SU-DHL-6 (cell line): Measurements from ENCODE around the gene SSC5D.

Experiments
- EZH2phosphoT487 ChIP-seq: fragments of 200-600 bp; sonication (generic), shearing (Covaris generic); conservative IDR thresholded peaks from 2 replicates; pipeline ENCODE4 v1.6.1; 2018; ENCODE audit warnings: mild to moderate bottlenecking, antibody characterized with exemption, low read length, moderate library complexity, mixed read lengths
- TF ChIP-seq, protein P1 (sequence below): fragments of 200-600 bp; sonication (generic); IDR thresholded peaks from one replicate; pipeline ENCODE4 v1.5.1; 2017; ENCODE audit warnings: antibody characterized with exemption, mild to moderate bottlenecking, low read length, moderate library complexity; ENCODE audit not compliant: insufficient read depth, poor library complexity, severe bottlenecking

DNA sequence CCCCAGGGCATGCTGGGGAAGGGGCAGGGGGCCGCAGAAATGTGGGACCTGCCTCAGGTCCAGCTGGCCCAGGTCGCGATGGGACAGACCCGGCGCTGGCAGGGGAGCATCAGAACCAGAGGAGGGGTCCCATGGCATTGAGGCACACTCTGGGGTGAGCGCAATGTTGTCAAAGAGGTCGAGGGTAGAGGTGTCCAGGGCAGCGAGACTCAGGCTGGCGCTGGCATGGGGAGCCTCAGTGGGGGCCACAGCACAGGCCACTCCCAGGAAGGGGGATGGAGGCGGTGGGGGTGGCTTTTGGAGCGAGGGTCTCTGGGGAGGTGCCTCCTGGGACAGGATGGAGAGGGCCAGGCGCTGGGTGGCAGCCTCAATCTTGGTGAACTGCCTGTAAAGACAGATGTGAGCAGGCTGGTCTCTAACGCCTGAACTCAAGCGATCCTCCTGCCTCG, 24.6 kb upstream of the SSC5D start:
- TF ChIP-seq, protein P1, sequence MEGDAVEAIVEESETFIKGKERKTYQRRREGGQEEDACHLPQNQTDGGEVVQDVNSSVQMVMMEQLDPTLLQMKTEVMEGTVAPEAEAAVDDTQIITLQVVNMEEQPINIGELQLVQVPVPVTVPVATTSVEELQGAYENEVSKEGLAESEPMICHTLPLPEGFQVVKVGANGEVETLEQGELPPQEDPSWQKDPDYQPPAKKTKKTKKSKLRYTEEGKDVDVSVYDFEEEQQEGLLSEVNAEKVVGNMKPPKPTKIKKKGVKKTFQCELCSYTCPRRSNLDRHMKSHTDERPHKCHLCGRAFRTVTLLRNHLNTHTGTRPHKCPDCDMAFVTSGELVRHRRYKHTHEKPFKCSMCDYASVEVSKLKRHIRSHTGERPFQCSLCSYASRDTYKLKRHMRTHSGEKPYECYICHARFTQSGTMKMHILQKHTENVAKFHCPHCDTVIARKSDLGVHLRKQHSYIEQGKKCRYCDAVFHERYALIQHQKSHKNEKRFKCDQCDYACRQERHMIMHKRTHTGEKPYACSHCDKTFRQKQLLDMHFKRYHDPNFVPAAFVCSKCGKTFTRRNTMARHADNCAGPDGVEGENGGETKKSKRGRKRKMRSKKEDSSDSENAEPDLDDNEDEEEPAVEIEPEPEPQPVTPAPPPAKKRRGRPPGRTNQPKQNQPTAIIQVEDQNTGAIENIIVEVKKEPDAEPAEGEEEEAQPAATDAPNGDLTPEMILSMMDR, result no peak
- TF ChIP-seq EZH2phosphoT487, result no peak
